Measurements from ENCODE around the gene CCDC40. TPM values are rescaled to one million over a fixed set of nuclear protein-coding genes. Genes with fewer than 3 reads are reported as not detected.

Gene CCDC40
- total and polyA plus RNA-seq, 2 donors (not counting 1 experiment from before 2014, with no cell fraction given) = 0.53 to 1.5 TPM

- H3K36me3 ChIP-seq (ENCODE audit: control insufficient read depth, insufficient read depth, low read length) = no peaks in the 10 kb centered on the region
- no peak overlapping the region for H2AFZ ChIP-seq (ENCODE audit: low read length)
- H3K27ac ChIP-seq (ENCODE audit: insufficient read depth, low read length) = no peak overlapping the region
- DNase-seq (ENCODE audit: low read depth in 2 of 2) = no peak
- H4K20me1 ChIP-seq (ENCODE audit: control insufficient read depth, extremely low read depth, insufficient read depth, low read length) = no peaks in the 10 kb centered on the region
- H3K9me3 ChIP-seq (ENCODE audit: control insufficient read depth, insufficient read depth, low read depth, low read length) = no peaks in the 10 kb centered on the region
- TF ChIP-seq CTCF (conservative IDR thresholded peaks at IDR 0.05 in 1 of 2, IDR thresholded peaks at IDR 0.05 in 1 of 2; ENCODE audit: low read depth in 1 of 2, low read length in 2 of 2) = no peak
- TF ChIP-seq EZH2 (IDR thresholded peaks at IDR 0.05; ENCODE audit: low read length, missing control alignments) = no peak
- H3K4me3 ChIP-seq (replicated peaks in 1 of 4; ENCODE audit: control extremely low read depth in 1 of 4, insufficient read depth in 1 of 4, low read depth in 3 of 4, low read length in 4 of 4) = no peak overlapping the region
- H3K4me1 ChIP-seq (ENCODE audit: control insufficient read depth, extremely low read depth, insufficient read depth, low read length) = peaks cover 14% of the 10 kb centered on the region
- no peak overlapping the region for H3K4me2 ChIP-seq (ENCODE audit: extremely low read depth, insufficient read depth, low read length)
- H3K9ac ChIP-seq (ENCODE audit: insufficient read depth, low read length) = no peak overlapping the region
- H3K79me2 ChIP-seq (ENCODE audit: control insufficient read depth, insufficient read depth, low read length) = no peaks in the 10 kb centered on the region
- H3K27me3 ChIP-seq (ENCODE audit: control insufficient read depth, insufficient read depth, low read length) = no peaks in the 10 kb centered on the region
These were observed 39.3 kb upstream of the CCDC40 start for GRCh38 chr17:79997011-79997660.

DNA sequence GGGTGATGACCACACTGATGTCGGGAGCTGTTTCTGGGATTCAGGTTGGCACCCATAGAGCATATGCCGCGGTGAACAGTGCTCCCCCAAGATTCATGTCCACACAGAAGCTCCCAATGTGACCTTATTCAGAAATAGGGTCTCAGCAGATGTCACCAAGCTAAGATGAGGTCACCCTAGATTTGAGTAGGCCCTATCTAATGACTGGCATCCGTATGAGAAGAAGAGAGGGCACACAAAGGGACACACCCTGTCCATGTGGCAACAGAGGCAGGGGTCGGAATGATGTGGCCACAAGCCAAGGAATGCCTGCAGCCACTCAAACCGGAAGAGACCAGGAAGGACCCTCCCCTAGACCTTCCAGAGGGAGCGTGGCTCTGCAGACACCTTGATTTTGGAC lies 36.3 kb upstream of the CCDC40 start:
- no peaks in the 10 kb centered on the region for H3K36me3 ChIP-seq (ENCODE audit: control insufficient read depth, insufficient read depth, low read length)

More for the DNA sequence above, 36.3 kb upstream of the CCDC40 start:
- Histone ChIP-seq H3K4me3 (replicated peaks in 1 of 4; ENCODE audit: control extremely low read depth in 1 of 4, insufficient read depth in 1 of 4, low read depth in 3 of 4, low read length in 4 of 4) (no peak overlapping the region), H3K4me1 (ENCODE audit: control insufficient read depth, extremely low read depth, insufficient read depth, low read length) (no peaks in the 10 kb centered on the region), H4K20me1 (ENCODE audit: control insufficient read depth, extremely low read depth, insufficient read depth, low read length) (no peaks in the 10 kb centered on the region), H3K9me3 (ENCODE audit: control insufficient read depth, insufficient read depth, low read depth, low read length) (no peaks in the 10 kb centered on the region), H3K9ac (ENCODE audit: insufficient read depth, low read length) (no peak overlapping the region), H3K4me2 (ENCODE audit: extremely low read depth, insufficient read depth, low read length) (no peak overlapping the region), H3K27ac (ENCODE audit: insufficient read depth, low read length) (no peak overlapping the region), H2AFZ (ENCODE audit: low read length) (no peak overlapping the region), H3K27me3 (ENCODE audit: control insufficient read depth, insufficient read depth, low read length) (no peaks in the 10 kb centered on the region), H3K79me2 (ENCODE audit: control insufficient read depth, insufficient read depth, low read length) (no peaks in the 10 kb centered on the region)
- no peak for DNase-seq (ENCODE audit: low read depth in 2 of 2)
- TF ChIP-seq EZH2 (IDR thresholded peaks at IDR 0.05; ENCODE audit: low read length, missing control alignments) (no peak), CTCF (conservative IDR thresholded peaks at IDR 0.05 in 1 of 2, IDR thresholded peaks at IDR 0.05 in 1 of 2; ENCODE audit: low read depth in 1 of 2, low read length in 2 of 2) (no peak)

Data from fibroblast of lung (primary cell).